Dermis lymphatic vessel endothelial cell (primary cell): ENCODE data around the gene SNAP47. TPM values are rescaled to one million over a fixed set of nuclear protein-coding genes. Genes with fewer than 3 reads are reported as not detected.

Source experiments
- total RNA-seq: library from RNA; depleted of rRNA; stranded (reverse); fragments of >200 nt; gene quantifications from 2 replicates; pipeline ENCODE4 v1.2.1, GENCODE V29; 2014

The SNAP47 gene, protein sequence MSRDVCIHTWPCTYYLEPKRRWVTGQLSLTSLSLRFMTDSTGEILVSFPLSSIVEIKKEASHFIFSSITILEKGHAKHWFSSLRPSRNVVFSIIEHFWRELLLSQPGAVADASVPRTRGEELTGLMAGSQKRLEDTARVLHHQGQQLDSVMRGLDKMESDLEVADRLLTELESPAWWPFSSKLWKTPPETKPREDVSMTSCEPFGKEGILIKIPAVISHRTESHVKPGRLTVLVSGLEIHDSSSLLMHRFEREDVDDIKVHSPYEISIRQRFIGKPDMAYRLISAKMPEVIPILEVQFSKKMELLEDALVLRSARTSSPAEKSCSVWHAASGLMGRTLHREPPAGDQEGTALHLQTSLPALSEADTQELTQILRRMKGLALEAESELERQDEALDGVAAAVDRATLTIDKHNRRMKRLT
- total RNA-seq = 30.7 and 32.7 TPM in 2 replicates

GRCh38 chr1:227734856-227735538, at the start of gene SNAP47, which contains the start of gene JMJD4:
TSS of gene SNAP47 (plus strand) at chr1:227735435. CDS start at chr1:227747737, 12,302 bp downstream.
TSS of gene JMJD4 (minus strand) at chr1:227735302. CDS start at chr1:227735273, 29 bp downstream.

DNA sequence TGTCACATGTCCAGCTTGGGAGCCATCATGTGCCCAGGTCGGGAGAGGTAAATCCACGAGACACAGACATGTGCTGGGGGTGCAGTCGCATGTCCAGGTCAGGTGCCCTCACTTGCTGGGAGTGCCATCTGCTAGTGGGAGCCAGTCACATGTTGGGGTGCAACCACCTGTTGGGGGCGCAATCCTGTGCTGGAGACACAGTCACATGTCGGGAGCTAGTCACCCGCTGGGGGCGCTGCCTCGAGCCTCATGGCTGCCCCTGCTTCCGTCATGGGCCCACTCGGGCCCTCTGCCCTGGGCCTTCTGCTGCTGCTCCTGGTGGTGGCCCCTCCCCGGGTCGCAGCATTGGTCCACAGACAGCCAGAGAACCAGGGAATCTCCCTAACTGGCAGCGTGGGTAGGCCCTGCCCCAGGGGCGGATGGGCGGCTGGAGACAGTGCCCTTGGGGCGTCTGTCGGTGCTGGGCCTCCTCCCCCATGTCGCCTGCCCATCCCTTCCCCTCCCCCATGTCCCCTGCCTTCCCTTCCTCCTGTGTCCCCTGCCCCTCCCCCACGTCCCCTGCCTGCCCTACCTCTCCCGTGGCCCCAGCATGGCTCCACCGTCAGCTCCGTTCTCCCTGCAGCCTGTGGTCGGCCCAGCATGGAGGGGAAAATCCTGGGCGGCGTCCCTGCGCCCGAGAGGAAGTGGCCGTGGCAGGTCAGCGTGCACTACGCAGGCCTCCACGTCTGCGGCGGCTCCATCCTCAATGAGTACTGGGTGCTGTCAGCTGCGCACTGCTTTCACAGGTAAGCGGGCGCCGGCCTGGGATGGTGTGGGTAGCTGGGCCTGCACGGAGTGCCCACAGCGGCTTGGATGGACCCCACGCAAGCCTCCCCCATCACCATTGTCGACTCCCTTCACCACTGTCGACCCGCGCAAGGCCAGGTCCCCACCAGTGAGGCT, 80.5 kb downstream of the SNAP47 start, which contains the start of gene PRSS38:
TSS of gene PRSS38 (plus strand) at position 208 of the 942 bp plus-strand sequence. CDS start at position 250, 42 bp downstream.

Other genes starting within 250 kb of the SNAP47 start
- gene ZNF678, start 171.9 kb upstream of the SNAP47 start, total RNA-seq = 12.9 and 13.8 TPM in 2 replicates
- 17.9 and 21.5 TPM in 2 replicates for gene JMJD4, start 133 bp upstream of the SNAP47 start, total RNA-seq
- not detected in 2 replicates for gene PRSS38, start 80.2 kb downstream of the SNAP47 start, total RNA-seq
- gene WNT9A, start 212.5 kb downstream of the SNAP47 start, total RNA-seq = 0.26 and 0.33 TPM in 2 replicates